WERI-Rb-1 (cell line): ENCODE measurements around the gene GRIA1.

Experiments used
- DNase-seq: peaks from one replicate; pipeline ENCODE4 v3.0.0-alpha.2; 2020
- H3K27ac ChIP-seq: fragments of 250-450 bp; sonication (Bioruptor Pico); 2 replicates; pipeline ENCODE4 v1.5.1; 2020; ENCODE audit warnings: mild to moderate bottlenecking, moderate library complexity
- H3K27me3 ChIP-seq: fragments of 250-450 bp; sonication (Bioruptor Pico); 2 replicates; pipeline ENCODE4 v1.5.1; 2021; ENCODE audit warnings: mild to moderate bottlenecking, low read depth, moderate library complexity; ENCODE audit not compliant: insufficient read depth, severe bottlenecking
- H3K36me3 ChIP-seq: fragments of 250-450 bp; sonication (Bioruptor Pico); 2 replicates; pipeline ENCODE4 v1.5.1; 2020; ENCODE audit warnings: mild to moderate bottlenecking, moderate library complexity
- H3K4me3 ChIP-seq: 2 replicates; pipeline ENCODE4 v1.5.1; 2011; ENCODE audit warnings: low read depth, mild to moderate bottlenecking, control low read depth, low read length
- H3K9me3 ChIP-seq: fragments of 250-450 bp; sonication (Bioruptor Pico); 2 replicates; pipeline ENCODE4 v1.5.1; 2021; ENCODE audit warnings: mild to moderate bottlenecking, moderate library complexity; ENCODE audit not compliant: severe bottlenecking
- CTCF ChIP-seq: IDR thresholded peaks from 2 replicates; pipeline ENCODE4 v1.5.1; 2011; ENCODE audit warnings: low read depth, mild to moderate bottlenecking, control low read depth, inconsistent platforms, low read length

The GRIA1 gene

GRCh38 chr5:153792305-153792704, 301.8 kb downstream of the GRIA1 start:
- TF ChIP-seq CTCF, result no peak
- Histone ChIP-seq H3K27me3 (no peaks in the 10 kb centered on the region), H3K4me3 (no peak overlapping the region), H3K27ac (no peak overlapping the region), H3K36me3 (no peaks in the 10 kb centered on the region), H3K9me3 (no peaks in the 10 kb centered on the region)
- no peak for DNase-seq

GRCh38 chr5:153793699-153794098, 303.2 kb downstream of the GRIA1 start:
- Histone ChIP-seq H3K36me3 (no peaks in the 10 kb centered on the region), H3K9me3 (no peaks in the 10 kb centered on the region), H3K27me3 (no peaks in the 10 kb centered on the region), H3K4me3 (no peak overlapping the region), H3K27ac (no peak overlapping the region)
- DNase-seq, result no peak
- TF ChIP-seq CTCF, result no peak

- H3K36me3 ChIP-seq, result no peaks in the 10 kb centered on the region
- H3K4me3 ChIP-seq, result no peak overlapping the region
- no peak overlapping the region for H3K27ac ChIP-seq
- TF ChIP-seq CTCF, result no peak
- H3K9me3 ChIP-seq, result no peaks in the 10 kb centered on the region
- no peaks in the 10 kb centered on the region for H3K27me3 ChIP-seq
- DNase-seq, result no peak
Observed at GRCh38 chr5:153794327-153794726, 303.9 kb downstream of the GRIA1 start.

- TF ChIP-seq CTCF, result no peak
- no peaks in the 10 kb centered on the region for H3K36me3 ChIP-seq
- H3K27me3 ChIP-seq, result no peaks in the 10 kb centered on the region
- DNase-seq, result no peak
- H3K9me3 ChIP-seq, result no peaks in the 10 kb centered on the region
- H3K27ac ChIP-seq, result no peak overlapping the region
- H3K4me3 ChIP-seq, result no peak overlapping the region
Observed at GRCh38 chr5:153796527-153796926, 306.1 kb downstream of the GRIA1 start.

GRCh38 chr5:153797484-153797883, 307.0 kb downstream of the GRIA1 start:
- H3K27me3 ChIP-seq, result no peaks in the 10 kb centered on the region
- H3K27ac ChIP-seq, result no peak overlapping the region
- DNase-seq, result no peak
- no peak overlapping the region for H3K4me3 ChIP-seq
- H3K9me3 ChIP-seq, result no peaks in the 10 kb centered on the region
- no peak for TF ChIP-seq CTCF
- H3K36me3 ChIP-seq, result no peaks in the 10 kb centered on the region

GRCh38 chr5:153798830-153799229, 308.4 kb downstream of the GRIA1 start:
- TF ChIP-seq CTCF, result no peak
- no peak overlapping the region for H3K27ac ChIP-seq
- H3K9me3 ChIP-seq, result no peaks in the 10 kb centered on the region
- no peak for DNase-seq
- no peaks in the 10 kb centered on the region for H3K36me3 ChIP-seq
- H3K4me3 ChIP-seq, result no peak overlapping the region
- no peaks in the 10 kb centered on the region for H3K27me3 ChIP-seq
